NCI-H82 (cell line): ENCODE results near the gene CSNK1E.
"Not testable (repeated sequence)": the region's sequence is repeated elsewhere in the genome, so short reads cannot be mapped to it uniquely, and the experiment has no call there.

Source experiments
- DNase-seq: peaks from one replicate; lab custom pipeline; 2025; lab: John Stamatoyannopoulos, UW

CSNK1E gene

DNA sequence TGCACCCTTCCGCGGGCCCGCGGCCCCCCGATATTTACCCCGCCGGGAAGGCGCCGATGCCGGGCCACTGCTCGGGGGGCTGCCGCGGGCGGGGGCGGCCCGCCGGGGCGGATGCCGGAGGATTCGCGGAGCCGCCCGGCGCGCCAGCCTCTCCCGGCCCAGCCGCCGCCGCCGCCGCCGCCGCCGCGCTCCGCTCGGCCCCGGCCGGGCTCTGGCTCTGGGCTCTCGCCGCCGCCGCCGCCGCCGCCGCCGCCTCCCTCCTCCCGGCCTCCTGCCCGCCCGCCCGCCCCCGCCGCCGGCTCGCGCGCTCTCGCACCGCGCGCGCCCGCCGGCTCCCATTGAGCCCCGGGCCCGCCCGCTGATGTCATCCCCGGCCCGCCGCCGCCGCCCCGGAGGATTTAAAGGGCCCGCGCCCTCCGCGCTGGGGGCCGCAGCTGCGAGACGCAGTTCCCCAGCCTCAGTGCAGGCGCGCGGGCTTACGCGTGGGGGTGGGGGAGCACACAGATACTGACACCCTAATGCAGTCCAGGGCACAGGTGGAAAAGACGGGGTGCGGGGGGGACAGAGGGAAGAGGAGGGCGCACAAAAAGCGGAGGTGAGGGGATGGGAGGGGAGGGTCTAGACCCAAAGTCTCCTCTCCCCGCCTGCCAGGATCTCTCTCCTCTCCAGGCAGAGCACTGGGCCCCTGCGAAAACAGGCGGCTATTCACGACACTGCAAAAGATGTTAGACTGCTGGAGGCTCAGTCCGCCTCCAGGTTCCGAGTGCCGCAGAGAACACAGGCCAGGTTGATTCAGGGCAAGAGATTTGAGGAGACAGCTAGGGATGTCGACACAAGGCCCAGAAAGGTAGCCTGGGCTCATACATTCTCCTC is at the start of gene CSNK1E:
TSS of gene CSNK1E (minus strand) at position 312 of the 873 bp plus-strand sequence. CDS start 3,276 bp downstream, outside the sequence.
- peak; percentile 74 for DNase-seq

DNA sequence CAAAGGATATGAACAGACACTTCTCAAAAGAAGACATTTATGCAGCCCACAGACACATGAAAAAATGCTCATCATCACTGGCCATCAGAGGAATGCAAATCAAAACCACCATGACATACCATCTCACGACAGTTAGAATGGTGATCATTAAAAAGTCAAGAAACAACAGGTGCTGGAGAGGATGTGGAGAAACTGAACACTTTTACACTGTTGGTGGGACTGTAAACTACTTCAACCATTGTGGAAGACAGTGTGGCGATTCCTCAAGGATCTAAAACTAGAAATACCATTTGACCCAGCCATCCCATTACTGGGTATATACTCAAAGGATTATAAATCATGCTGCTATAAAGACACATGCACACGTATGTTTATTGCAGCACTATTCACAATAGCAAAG is 48.6 kb upstream of the CSNK1E start:
- DNase-seq: not testable (repeated sequence)

DNA sequence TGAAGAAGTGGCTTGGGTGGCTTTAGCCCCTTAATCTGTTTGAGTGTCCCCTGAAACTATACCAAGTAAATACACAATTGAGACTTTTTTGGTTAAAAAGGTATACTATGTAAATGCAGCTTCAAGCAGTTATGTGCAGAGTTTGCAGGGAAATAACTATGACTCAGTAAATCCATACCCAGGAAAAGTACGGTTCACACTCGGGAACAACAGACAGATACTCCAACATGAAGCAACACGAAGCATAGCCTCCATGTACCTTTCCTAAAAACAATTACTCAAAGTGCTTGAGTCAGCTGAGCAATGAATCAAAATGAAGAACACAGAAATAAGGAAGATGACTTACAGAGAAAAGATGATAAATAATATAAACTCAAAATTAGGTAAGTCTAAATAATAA is 47.9 kb upstream of the CSNK1E start:
- DNase-seq: not testable (repeated sequence)

DNA sequence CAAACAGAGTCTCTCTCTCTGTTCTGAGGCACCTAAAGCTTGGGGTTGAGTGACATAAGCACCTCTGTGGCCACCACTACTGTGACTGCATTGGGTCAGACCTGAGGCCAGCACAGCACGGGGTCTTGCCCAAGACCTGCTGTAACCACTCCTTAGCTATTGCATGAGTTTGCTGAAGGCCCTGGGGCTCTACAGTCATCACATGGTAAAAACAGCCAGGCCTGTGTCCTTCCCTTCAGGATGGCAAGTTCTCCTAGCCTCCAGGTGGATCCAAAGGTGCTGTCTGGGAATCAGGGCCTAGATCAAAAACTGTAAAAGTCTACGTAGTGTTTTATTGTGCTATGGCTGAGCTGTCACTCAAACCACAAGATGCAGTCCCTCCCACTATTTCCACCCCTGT is 43.3 kb upstream of the CSNK1E start:
- not testable (repeated sequence) for DNase-seq

DNA sequence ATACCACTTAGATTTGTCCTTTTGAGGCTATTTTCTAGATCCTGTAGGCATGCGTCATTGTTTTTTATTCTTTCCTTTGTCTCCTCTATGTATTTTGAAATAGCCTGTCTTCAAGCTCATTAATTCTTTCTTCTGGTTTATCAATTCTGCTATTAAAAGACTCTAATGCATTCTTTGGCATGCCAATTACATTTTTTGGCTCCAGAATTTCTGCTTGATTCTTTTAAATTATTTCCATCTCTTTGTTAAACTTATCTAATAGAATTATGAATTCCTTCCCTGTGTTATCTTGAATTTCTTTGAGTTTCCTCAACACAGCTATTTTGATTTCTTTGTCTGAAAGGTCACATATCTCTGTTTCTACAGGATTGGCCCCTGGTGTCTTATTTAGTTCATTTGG is 42.6 kb upstream of the CSNK1E start:
- not testable (repeated sequence) for DNase-seq

DNA sequence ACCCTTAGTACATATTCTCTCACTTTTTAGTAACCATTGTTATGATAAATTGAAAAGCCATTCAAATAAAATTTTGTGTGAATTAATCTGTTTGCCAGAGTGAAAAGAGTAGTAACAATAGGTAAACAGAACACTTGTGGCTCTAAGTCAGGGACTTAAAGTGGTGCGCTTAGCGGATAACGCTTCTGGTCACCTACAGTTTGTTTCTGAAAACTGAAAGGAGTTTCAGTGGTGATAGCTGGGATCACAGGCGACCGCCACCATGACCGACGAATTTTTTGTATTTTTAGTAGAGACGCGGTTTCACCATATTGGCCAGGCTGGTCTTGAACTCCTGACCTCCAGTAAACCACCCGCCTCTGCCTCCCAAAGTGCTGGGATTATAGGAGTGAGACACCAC is 40.7 kb upstream of the CSNK1E start:
- DNase-seq: not testable (repeated sequence)

DNA sequence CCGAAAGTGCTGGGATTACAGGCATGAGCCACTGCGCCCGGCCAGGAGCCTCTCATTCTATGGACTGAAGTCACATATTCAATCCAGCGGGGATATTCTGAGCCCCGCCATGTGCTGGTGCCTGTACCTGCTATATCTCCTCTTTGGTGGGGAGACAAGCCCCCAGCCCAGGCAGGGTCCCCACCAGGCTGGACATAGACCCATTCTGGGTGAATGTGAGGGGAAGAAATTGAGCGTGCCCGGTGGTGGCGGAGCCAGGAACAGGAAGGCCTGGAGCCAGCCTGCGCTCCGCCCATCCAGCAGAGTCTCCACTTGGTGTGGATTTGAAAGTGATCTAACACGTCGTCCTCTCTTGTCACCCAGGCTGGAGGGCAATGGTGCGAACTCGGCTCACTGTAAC is 38.0 kb upstream of the CSNK1E start:
- no peak for DNase-seq

DNA sequence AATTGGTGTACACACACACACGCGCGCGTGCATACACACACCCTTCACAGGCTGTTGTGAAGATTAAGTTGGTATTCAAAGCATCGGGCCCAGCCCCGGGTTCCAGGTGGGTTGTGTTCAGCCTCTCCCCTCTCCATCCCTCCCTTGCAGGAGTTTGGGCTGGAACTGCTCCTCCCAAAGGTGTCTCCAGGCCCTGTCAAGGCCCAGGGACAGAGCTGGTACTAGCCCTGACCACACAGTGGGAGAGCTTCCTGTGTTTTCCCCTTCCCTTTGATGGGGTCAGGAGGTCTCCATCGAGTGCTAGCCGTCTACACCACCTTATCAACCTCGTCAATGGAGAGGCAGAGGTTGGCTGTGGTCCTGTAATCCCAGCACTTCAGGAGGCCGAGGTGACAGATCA is 36.5 kb upstream of the CSNK1E start:
- no peak for DNase-seq

DNA sequence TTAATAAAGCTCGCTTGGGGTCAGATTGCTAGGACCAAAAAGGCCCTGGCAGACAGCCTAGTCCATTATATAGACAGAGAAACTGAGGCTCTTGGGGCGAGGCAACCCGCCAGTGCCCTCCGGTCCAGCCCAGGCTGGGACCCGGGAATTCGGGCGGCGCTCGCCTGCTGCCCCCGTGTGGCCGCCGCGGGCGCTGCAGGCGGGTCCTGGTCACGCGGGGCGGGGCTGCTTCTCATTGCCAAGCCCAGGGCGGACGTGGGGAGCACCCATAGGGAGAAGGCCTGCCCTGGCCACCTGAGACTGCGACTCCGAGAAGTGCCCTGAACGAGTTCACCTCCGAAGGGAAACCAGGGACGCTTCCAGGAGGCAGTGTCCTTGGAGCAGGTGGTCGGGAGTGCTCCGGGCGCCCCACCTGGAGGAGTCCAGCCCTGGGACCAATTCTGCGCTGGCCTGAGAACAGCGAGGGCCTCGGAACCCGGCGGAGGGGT is 36.0 kb upstream of the CSNK1E start:
- DNase-seq: peak; percentile 51

DNA sequence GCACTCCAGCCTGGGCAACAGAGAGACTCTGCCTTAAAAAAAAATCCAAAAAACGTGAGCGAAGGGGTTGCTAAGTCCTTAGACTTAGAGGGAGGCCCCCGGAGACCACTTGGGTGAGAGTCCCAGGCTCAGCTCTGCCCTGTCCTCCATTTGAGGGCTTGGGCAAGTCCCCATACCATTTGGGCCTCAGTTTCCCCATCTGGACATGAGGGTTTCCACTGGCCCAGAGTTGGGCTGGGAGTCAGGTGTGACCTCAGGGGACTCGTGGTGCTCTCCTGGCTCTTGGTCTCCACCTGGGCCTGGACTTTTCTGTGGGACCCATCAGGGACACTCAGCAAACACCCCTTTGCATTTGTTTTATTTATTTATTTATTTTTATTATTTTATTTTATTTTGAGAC is 35.2 kb upstream of the CSNK1E start:
- DNase-seq: no peak

DNA sequence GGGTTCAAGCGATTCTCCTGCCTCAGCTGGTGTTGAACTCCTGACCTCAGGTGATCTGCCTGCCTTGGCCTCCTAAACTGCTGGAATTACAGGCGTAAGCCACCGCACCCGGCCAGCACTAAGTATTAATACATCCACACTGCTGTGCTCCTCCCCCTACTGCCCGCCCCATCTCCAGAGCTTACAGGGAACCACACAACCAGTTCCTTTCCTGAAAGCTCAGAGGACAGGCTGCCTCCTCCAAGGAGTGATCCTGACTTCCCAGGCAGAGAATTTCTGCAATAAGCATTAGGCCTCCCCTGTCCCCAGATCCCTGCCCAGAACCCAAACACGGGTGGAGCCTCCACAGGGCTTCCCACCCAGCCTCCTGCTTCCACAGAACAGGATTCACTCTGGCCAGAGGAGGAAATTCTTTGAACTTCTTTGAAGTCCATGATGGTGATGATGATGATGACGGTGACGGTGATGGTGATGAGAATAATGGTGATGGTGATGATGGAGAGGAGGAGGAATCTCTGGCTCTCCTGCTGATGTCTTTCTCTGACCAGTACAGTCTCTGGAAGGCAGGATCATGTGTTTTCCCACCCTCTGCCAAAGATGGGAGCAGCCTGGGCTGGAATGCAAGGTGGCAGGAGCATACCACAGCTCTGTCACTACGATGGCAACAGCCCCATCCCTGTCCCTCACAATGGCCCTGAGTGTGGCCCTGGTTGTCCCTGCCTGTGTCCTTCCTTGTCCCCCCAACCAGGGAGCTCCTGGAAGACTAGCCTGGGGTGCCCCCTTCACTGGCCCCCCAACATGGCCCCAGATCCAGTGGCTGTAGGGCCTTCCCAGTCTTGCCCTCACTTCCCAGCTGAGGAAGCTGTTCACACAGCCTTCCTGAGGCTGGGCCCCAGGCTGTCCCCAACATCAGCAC is 33.5 kb upstream of the CSNK1E start:
- peak; percentile 58 for DNase-seq

DNA sequence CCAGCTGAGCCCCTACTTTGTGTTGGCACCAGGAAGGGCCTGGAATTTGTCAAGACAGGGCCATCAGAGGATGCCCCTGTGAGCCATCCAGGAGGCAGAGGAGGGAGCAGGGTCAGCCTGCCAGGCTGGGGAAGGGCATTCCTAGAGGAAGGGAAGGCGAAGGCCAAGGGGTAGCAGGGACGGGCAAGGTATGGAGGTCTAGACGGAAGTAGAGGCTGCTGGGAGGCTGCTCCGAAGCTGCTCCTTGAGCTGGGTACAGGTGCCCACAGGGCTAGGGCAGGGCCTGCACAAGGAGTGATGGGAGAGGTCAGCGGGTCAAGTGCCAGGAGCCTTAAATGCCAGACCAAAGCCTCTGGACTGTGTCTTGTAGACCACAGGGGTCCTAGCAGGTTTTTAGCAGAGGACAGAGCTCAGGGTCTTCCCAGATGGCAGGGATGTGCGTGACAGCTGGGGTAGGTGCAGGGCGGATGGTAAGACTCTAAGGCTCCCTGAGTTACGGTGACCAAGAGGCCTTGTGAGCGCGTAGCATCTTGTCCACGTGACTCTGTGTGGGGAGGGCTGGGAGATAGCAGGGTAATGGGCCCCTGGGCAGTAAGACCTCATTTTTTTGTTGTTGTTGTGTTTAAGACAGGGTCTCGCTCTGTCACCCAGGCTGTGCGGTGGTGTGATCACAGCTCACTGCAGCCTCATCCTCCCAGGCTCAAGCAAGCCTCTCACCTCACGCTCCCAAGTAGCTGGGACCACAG is 31.7 kb upstream of the CSNK1E start:
- peak; percentile 50 for DNase-seq

DNA sequence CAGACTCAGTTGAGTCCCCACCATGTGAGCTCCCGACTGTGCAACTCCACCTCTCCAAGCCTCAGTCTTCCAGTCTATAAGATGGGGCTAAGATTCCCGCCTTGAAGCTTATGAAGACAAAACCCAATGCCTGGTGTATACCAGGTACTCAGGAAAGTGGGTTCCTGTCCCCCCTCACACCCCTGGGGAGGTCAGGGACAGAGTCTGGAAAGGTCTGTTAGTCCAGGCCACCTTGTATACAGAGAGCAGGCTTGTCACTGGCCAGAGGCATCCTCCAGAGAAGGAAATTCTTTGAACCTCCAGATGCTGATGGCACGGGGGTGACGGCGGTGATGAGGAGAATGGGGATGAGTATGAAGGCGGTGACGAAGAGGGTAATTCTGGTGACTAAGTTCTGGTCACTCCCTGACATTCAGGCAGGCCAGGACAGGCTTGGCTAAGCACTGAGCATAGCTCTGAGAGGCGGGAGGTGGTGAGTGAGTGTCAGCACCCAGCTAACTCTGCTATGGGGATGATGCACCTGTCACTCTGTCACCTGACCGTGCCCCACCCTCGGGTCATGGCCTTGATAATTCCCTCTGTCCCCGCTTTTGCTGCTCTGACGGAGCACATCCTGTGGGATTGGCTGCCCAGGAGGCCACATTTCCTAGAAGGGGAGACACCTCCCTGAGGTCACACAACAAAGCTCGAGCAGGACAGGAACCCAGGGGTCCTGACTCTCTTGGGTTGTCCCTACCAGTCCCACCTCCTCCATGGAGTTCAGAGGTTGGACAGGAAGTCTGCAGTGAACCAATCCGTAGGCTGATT is 30.9 kb upstream of the CSNK1E start:
- DNase-seq: no peak

DNA sequence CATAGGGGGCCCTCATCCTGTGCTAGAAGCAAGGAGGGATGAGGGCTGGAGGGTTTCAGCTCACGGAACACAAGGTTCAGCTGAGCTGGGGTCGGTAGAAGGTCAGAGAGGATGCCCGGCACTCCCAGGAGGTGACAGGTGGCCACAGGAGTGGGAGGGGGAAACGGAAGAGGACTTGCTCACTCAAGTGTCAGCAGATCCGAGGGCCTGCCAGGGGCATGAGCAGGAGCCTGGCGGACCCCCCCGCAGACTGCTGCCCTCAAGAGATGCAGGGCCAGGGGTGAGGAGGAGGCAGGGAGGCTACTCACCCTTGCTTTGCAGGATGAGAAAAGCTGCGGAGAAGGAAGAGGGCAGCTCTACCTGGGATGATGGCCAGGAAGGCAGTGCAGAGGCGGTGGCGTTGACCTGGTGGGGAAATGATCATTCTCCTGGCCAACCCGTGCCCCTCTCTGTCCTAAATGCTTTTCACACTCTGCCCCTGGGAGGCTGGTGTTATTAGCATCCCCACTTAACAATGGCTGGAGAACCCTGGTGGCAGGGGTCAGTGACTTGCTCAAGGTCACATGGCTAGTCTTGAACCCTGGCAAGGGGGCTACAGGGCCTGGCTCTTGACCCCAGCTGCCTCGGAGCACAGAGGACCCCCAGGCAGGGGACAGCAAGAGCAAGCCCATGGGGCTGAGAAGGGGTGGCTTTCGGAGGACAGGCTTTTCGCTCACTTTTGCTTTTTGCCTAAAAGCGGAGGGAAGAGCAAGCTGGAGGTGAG is 30.1 kb upstream of the CSNK1E start:
- peak; percentile 37 for DNase-seq

DNA sequence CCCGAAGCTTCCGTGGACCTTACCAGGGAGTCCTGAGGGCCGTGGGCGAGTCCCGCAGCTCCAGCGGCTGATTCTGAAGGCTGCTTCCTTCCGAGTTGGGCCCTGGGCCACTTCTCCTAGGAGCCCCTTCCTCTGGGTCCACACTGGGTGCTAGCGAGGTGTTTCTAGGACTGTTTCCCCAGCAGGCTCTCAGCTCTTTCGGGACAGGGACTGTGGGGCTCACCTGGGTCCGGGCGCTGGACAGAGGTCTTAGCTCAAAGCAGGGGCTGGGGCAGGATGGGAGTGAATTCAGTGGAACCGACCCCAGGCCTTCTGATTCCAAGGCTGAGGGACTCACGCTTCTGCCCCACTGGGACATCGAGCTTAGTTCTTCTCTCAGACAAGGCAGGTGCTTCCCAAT is 29.3 kb upstream of the CSNK1E start:
- no peak for DNase-seq

DNA sequence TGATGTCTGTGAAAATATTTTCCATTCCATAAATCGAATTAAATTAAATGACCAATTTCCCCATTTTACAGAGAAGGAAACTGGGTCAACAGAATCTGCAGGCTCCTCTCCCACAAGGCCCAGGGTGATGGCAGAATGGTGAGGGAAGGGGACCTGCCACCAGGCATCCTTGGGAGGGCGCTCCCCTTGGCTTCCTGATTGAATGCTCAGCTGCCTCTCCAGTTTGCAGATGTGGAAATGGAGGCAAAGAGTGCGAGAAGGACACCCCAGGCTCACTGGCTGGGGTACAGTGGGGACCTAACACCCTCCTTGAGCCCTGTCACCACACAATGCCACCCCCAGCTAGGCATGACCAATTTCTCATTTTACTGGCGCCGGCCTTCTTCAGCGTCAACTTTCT is 28.5 kb upstream of the CSNK1E start:
- DNase-seq: no peak

DNA sequence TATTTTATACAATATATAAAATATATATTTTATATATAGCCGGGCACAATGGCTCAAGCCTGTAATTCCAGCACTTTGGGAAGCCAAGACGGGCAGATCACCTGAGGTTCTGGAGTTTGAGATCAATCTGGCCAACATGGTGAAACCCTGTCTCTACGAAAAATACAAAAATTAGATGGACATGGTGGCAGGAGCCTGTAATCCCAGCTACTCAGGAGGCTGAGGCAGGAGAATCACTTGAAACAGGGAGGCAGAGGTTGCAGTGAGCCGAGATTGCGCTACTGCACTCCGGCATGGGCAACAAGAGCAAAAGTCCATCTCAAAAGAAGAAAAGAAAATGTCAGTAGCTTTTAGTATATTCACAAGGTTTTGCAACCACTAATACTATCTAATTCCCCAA is 22.7 kb upstream of the CSNK1E start:
- not testable (repeated sequence) for DNase-seq

DNA sequence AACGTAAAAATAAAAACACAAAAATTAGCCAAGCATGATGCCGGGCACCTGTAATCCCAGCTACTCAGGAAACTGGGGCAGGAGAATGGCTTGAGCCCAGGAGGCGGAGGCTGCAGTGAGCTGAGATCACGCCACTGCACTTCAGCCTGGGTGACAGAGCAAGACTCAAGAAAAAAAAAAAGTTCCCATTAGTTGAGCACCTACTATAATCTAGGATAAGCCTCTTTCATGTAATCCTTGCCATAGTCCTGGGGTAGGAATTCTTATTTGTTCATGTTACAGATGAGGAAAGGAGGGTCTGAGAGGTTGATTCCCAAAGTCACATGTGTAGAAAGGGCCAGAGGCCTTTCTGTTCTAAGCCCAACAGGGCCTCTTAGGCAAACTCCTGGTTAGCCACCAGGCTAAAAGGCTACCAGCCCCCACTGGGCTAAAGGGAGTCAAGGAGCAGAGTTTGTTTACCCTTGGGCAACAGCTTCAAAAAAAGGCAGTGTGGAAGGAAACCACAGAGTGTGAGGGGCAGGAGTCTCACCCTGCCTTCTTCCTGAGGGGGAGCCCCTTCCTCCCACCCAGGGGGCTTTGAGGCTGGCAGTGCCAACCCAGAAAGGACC is 21.6 kb upstream of the CSNK1E start:
- peak; percentile 22 for DNase-seq

DNA sequence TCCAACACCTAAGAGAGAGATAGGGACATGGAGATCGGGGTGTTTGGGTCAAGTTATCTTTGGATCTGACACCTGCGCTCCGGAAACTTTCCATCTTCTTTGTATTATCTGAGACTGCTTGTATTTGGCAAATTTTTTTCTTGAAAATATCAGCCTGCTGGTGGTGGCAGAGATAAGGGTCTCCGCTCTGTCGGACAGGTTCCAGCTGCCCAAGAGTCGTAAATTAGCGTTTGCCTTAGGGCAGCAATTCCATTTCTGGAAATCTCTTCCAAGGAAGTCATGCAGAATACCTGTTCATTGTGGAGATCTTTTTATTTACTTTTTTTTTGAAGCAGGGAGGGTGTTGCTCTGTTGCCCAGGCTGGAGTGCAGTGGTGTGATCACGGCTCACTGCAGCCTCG is 19.5 kb upstream of the CSNK1E start:
- DNase-seq: no peak

DNA sequence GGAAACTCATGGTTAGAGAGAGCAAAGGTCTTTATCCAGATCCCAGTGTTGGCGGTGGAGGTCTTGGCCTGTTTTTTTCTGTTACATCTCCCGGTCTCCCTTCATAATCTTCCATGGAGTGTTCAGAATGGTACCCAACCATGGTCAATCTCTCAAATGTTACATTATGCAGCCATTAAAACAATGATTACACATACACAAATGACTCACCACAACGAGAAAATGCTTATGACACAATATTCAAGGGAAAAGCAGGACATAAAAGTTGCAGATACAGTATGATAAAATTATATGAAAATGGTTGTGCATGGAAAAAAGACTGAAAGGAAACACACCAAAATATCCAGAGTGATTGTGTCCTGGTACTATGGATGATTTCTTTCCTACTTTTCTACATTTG is 17.8 kb upstream of the CSNK1E start:
- no peak for DNase-seq
